GM21390 (cell line): ENCODE measurements around the gene PIK3R4.

Experiments used
- ATAC-seq: cut with Tn5 transposase; IDR thresholded peaks from one replicate; pipeline ENCODE4 v1.9.1; 2021; ENCODE audit not compliant: unreplicated experiment

The PIK3R4 gene

GRCh38 chr3:130645261-130645660 is 101.4 kb downstream of the PIK3R4 start:
- no peak for ATAC-seq

GRCh38 chr3:130644628-130645253 is 101.9 kb downstream of the PIK3R4 start:
- ATAC-seq, result no peak

DNA sequence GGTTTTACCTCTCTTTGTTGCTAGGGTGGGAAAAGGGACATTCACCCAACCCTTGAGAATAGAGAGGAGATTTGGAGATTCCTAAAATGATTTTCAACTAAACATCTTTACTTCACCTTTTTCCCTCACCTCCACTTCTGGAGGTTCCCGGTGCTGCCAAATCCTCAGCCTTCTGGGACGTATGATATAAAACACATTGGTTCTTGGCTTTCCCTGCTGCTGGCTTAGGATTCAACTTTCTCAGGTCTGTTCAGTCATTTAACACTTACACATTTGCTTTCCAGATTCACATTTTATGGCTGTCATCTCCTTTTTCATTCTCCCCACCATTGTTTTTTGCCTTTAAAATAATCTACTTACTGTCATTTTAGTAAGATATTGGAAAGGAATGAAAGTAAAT is 106.6 kb downstream of the PIK3R4 start:
- no peak for ATAC-seq

DNA sequence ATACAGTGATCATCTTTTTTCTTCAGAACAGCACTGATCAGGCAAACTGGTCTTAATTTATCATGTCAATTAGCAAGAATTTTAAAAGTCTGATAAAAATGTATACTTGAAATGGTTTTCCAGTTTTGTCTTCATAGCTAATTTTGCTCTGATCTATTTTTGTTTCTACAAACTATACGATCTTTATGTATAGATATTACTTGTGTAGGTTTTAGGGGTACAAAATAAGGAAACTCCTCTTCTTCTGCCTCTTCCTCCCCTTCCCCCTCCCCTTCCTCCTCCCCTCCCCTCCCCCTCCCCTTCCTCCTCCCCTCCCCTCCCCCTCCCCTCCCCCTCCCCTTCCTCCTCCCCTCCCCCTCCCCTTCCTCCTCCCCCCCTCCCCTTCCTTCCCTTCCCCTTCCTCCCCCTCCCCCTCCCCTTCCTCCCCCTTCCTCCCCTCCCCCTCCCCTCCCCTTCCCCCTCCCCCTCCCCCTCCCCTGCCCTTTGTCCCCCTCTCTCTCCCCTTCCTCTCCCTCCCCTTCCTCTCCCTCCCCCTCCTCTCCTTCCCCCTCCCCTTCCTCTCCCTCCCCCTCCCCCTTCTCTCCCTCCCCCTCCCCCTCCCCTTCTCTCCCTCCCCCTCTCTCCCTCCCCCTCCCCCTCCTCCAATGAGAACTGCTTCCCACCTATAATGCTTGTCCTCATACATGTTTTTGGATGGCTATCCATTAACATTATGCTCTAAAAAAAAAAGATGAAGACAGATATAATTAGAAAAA is 110.0 kb downstream of the PIK3R4 start:
- ATAC-seq, result no peak

DNA sequence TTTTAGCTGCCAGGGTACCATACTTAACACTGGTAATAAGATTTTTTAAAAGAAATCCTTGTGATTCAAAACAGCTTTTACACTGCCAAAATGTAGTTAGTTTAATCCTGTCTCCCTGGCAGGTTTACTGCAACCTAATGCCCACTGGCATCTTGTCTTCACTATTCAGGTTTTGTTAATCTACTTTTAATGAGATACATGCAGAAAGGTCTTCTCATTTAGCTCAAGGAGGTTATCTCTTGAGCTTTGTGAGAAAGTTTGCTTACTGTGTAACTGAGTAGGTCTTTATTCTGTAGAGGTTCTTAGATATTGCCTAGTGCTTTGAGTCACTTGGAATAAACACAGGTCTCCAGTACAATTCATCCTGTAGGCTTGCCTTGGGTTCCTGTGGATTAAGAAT is 110.7 kb downstream of the PIK3R4 start:
- no peak for ATAC-seq

DNA sequence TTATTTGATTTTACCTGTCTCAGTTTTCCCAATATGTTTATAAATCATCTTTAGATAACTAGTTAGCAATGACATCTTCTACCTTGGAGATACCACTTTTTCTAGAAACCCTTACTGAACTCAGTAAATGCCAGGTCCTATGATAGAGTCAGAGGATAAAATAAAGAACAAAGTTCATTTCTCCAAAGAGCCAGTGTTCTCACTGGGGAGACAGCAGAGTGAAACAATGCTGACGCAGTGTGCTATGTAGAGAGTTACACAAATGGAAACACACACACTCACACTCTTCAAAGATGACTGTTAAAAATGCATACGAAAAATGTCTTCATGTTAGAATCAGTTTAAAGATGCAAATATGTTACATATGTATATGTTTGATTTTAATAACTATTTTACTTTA is 111.3 kb downstream of the PIK3R4 start:
- no peak for ATAC-seq
